Parathyroid adenoma (tissue), 2 donors: ENCODE data around the gene CDK8.

Experiments used
- H2AFZ ChIP-seq: fragments of 300-600 bp; sonication (generic); one replicate; pipeline ENCODE4 v1.7.0; 2017; ENCODE audit warnings: antibody characterized with exemption, mild to moderate bottlenecking
- H3K27ac ChIP-seq: fragments of 300-600 bp; sonication (generic); one replicate; pipeline ENCODE4 v1.7.0; 2017
- H3K27me3 ChIP-seq: fragments of 300-600 bp; sonication (generic); one replicate; pipeline ENCODE4 v1.7.0; 2017; ENCODE audit warnings: low read length; ENCODE audit not compliant: control insufficient read depth, insufficient read depth
- H3K36me3 ChIP-seq: fragments of 300-600 bp; sonication (generic); one replicate; pipeline ENCODE4 v1.7.0; 2017; ENCODE audit warnings: low read length; ENCODE audit not compliant: control insufficient read depth, insufficient read depth
- H3K4me1 ChIP-seq: fragments of 300-600 bp; sonication (generic); one replicate; pipeline ENCODE4 v1.7.0; 2017; ENCODE audit warnings: control low read depth
- H3K4me2 ChIP-seq: fragments of 300-600 bp; sonication (generic); one replicate; pipeline ENCODE4 v1.7.0; 2017; ENCODE audit warnings: low read length
- H3K4me3 ChIP-seq: fragments of 300-600 bp; sonication (generic); one replicate; pipeline ENCODE4 v1.7.0; 2017; ENCODE audit warnings: low read depth, low read length
- H3K79me2 ChIP-seq: fragments of 300-600 bp; sonication (generic); one replicate; pipeline ENCODE4 v1.7.0; 2017; ENCODE audit warnings: control low read depth
- H3K9ac ChIP-seq: fragments of 300-600 bp; sonication (generic); one replicate; pipeline ENCODE4 v1.7.0; 2017; ENCODE audit warnings: mild to moderate bottlenecking
- H3K9me3 ChIP-seq: fragments of 300-600 bp; sonication (generic); one replicate; pipeline ENCODE4 v1.7.0; 2017; ENCODE audit warnings: low read length; ENCODE audit not compliant: control insufficient read depth
- CTCF ChIP-seq: fragments of 300-600 bp; sonication (generic); IDR thresholded peaks from one replicate; pipeline ENCODE4 v1.7.0; 2017; ENCODE audit warnings: antibody characterized with exemption, mild to moderate bottlenecking
- donor health status: primary hyperparathyroidism.

The CDK8 gene

GRCh38 chr13:26386026-26386425 is 132.1 kb downstream of the CDK8 start:
- no peak for TF ChIP-seq CTCF
- no peaks in the 10 kb centered on the region for H3K4me1 ChIP-seq
- H3K9me3 ChIP-seq = no peaks in the 10 kb centered on the region
- no peak overlapping the region for H3K4me3 ChIP-seq
- H3K36me3 ChIP-seq = no peaks in the 10 kb centered on the region
- H3K79me2 ChIP-seq = no peaks in the 10 kb centered on the region
- H3K27me3 ChIP-seq = no peaks in the 10 kb centered on the region
- no peak overlapping the region for H3K4me2 ChIP-seq
- H2AFZ ChIP-seq = no peak overlapping the region
- H3K27ac ChIP-seq = no peak overlapping the region
- no peak overlapping the region for H3K9ac ChIP-seq

DNA sequence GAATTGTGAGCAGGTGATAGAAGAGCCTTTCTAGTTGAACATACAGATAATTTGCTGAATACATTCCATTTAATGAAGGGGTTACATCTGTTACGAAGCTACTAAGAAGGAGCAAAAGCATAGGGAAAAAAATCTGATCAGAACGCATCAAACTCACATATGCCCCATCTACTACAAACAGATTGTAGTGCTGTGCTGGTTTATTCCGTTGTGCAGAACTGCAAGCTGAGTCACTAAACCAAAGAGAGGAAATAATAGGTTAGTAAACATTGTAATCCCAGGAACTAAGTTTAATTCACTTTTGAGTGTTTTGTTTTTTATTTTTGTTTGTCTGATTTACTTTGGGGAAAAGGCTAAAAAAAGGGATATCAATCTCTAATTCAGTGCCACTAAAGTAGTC is 136.3 kb downstream of the CDK8 start:
- Histone ChIP-seq H3K27ac (no peak overlapping the region), H3K4me3 (no peak overlapping the region), H3K79me2 (no peaks in the 10 kb centered on the region), H3K27me3 (no peaks in the 10 kb centered on the region), H3K9ac (no peak overlapping the region), H3K9me3 (no peaks in the 10 kb centered on the region), H3K4me1 (no peaks in the 10 kb centered on the region), H2AFZ (no peak overlapping the region), H3K36me3 (no peaks in the 10 kb centered on the region), H3K4me2 (no peak overlapping the region)
- no peak for TF ChIP-seq CTCF

DNA sequence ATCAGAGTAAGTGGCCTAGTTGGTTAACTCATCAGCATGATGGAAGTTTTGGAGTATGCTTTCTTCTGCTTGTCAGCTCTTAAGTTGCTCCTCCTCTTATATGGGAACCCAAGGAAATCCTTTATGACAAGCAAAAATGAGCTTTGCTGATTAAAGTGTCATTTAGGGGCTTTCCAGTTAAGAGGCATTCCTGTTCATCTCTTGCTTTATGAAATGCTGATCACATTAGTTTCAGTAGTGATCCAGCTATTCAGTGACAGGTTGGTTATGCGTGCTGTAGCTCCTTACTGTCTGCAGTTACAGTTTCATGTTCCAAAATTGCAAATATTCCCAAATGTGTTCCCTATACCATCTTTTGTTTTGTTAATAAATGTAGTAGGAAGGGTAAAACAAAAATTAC is 146.6 kb downstream of the CDK8 start:
- no peak for TF ChIP-seq CTCF
- Histone ChIP-seq H3K4me2 (no peak overlapping the region), H3K27me3 (no peaks in the 10 kb centered on the region), H3K79me2 (no peaks in the 10 kb centered on the region), H3K9ac (no peak overlapping the region), H3K4me3 (no peak overlapping the region), H3K36me3 (no peaks in the 10 kb centered on the region), H2AFZ (no peak overlapping the region), H3K27ac (no peak overlapping the region), H3K9me3 (no peaks in the 10 kb centered on the region), H3K4me1 (no peaks in the 10 kb centered on the region)

GRCh38 chr13:26401069-26401468 is 147.1 kb downstream of the CDK8 start:
- no peak for TF ChIP-seq CTCF
- H3K36me3 ChIP-seq = no peaks in the 10 kb centered on the region

DNA sequence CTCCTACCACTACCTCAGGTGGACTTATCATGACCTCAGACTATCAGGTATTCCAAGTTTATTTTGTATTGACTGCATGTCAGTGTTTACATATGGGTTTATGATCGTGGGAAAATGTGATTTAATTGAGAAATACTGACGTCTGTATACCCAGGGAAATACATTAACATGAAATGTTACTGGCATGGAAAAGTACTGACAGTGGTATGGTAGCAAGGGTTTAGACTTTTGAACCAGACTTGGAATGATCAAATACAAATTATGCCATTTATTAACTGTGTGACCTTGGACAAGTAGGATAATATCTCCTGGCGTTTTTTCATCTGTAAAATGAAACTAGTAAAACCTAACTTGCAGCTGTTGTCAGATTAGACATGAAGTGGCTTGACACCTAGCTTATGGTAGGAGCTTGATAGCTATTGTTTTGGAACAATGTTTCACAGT is 147.7 kb downstream of the CDK8 start:
- H3K4me3 ChIP-seq = no peak overlapping the region
- no peaks in the 10 kb centered on the region for H3K36me3 ChIP-seq
- no peak overlapping the region for H3K27ac ChIP-seq
- H3K9me3 ChIP-seq = no peaks in the 10 kb centered on the region
- no peak overlapping the region for H2AFZ ChIP-seq
- no peaks in the 10 kb centered on the region for H3K4me1 ChIP-seq
- no peak for TF ChIP-seq CTCF
- H3K9ac ChIP-seq = no peak overlapping the region
- H3K4me2 ChIP-seq = no peak overlapping the region
- no peaks in the 10 kb centered on the region for H3K79me2 ChIP-seq
- H3K27me3 ChIP-seq = no peaks in the 10 kb centered on the region

More at GRCh38 chr13:26401069-26401468, 147.1 kb downstream of the CDK8 start:
- no peak overlapping the region for H3K4me3 ChIP-seq
- no peak overlapping the region for H3K4me2 ChIP-seq
- no peak overlapping the region for H3K27ac ChIP-seq
- H3K4me1 ChIP-seq = no peaks in the 10 kb centered on the region
- no peaks in the 10 kb centered on the region for H3K27me3 ChIP-seq
- no peak overlapping the region for H3K9ac ChIP-seq
- H2AFZ ChIP-seq = no peak overlapping the region
- H3K9me3 ChIP-seq = no peaks in the 10 kb centered on the region
- H3K79me2 ChIP-seq = no peaks in the 10 kb centered on the region
